H1 (cell line): ENCODE results near the gene RTN3. TPM values are rescaled to one million over a fixed set of nuclear protein-coding genes. Genes with fewer than 3 reads are reported as not detected.

Experiments used
- CTCF ChIA-PET: fragments of 300-600 bp; sonication (Branson Sonifier 250); formaldehyde crosslinking; loops from one replicate; lab custom pipeline; 2021; ENCODE audit not compliant: partially characterized antibody; lab: Charles Lee
- POLR2A ChIA-PET: fragments of 300-600 bp; sonication (Branson Sonifier 250); formaldehyde crosslinking; loops from one replicate; lab custom pipeline; 2021; ENCODE audit warnings: inconsistent platforms; ENCODE audit not compliant: partially characterized antibody; lab: Charles Lee
- DNase-seq, 2 experiments: peaks; one replicate each; pipeline versions ENCODE4 v3.0.0 to v3.0.0-alpha.2; 2010 to 2022; ENCODE audit warnings: low spot score in 2 of 2, low read depth in 1 of 2, mixed read lengths in 1 of 2
- FAIRE-seq: peaks from 2 replicates; lab custom pipeline; 2011; peaks lifted over from hg19 to GRCh38; lab: Jason Lieb, UNC
- H2AFZ ChIP-seq: 2 replicates; pipeline ENCODE4 v1.8.1; 2012; ENCODE audit warnings: low read length, inconsistent platforms
- H2AK5ac ChIP-seq: 2 replicates; pipeline ENCODE4 v1.6.1; 2013; ENCODE audit warnings: low read depth, low read length
- H2BK120ac ChIP-seq: replicated peaks from 2 replicates; pipeline ENCODE3; 2013; ENCODE audit warnings: low read depth, low read length, inconsistent platforms
- H2BK12ac ChIP-seq: 2 replicates; pipeline ENCODE4 v1.6.1; 2013; ENCODE audit warnings: low read depth, low read length
- H2BK15ac ChIP-seq: 2 replicates; pipeline ENCODE4 v1.6.1; 2013; ENCODE audit warnings: low read length
- H2BK20ac ChIP-seq: 2 replicates; pipeline ENCODE4 v1.6.1; 2013; ENCODE audit warnings: low read length
- H2BK5ac ChIP-seq: 2 replicates; pipeline ENCODE4 v1.6.1; 2013; ENCODE audit warnings: low read depth, low read length
- H3K14ac ChIP-seq: 2 replicates; pipeline ENCODE4 v1.6.1; 2013; ENCODE audit warnings: inconsistent platforms; ENCODE audit not compliant: insufficient read length
- H3K18ac ChIP-seq: 2 replicates; pipeline ENCODE4 v1.6.1; 2013; ENCODE audit warnings: low read length; ENCODE audit errors: extremely low read depth
- H3K23ac ChIP-seq: 2 replicates; pipeline ENCODE4 v1.6.1; 2013; ENCODE audit warnings: inconsistent platforms; ENCODE audit not compliant: insufficient read length
- H3K23me2 ChIP-seq: 2 replicates; pipeline ENCODE4 v1.6.1; 2013; ENCODE audit warnings: low read depth, low read length
- H3K27ac ChIP-seq: 2 replicates; pipeline ENCODE4 v1.6.1; 2011; ENCODE audit warnings: low read depth, low read length, inconsistent platforms
- H3K27me3 ChIP-seq, 4 experiments: replicated peaks in 1 of 4; 1 replicate in 1 of 4; 2 replicates in 3 of 4; pipeline versions ENCODE4 v1.6.1 to v1.8.1; 2011 to 2013; ENCODE audit warnings: low read length in 3 of 4, mild to moderate bottlenecking in 3 of 4, inconsistent platforms in 2 of 4, mixed read lengths in 2 of 4, moderate library complexity in 1 of 4; ENCODE audit not compliant: control insufficient read depth in 3 of 4, insufficient read depth in 3 of 4; ENCODE audit errors: extremely low read depth in 1 of 4
- H3K36me3 ChIP-seq, 4 experiments: 2 replicates each; pipeline versions ENCODE4 v1.6.1 to v1.8.1; 2011 to 2013; ENCODE audit warnings: mild to moderate bottlenecking in 4 of 4, low read length in 3 of 4, moderate library complexity in 2 of 4, control low read depth in 1 of 4, inconsistent platforms in 1 of 4; ENCODE audit not compliant: insufficient read depth in 4 of 4, control insufficient read depth in 2 of 4
- H3K4ac ChIP-seq: replicated peaks from 2 replicates; pipeline ENCODE3; 2013; ENCODE audit warnings: low read length, low read depth, mixed read lengths, inconsistent platforms; ENCODE audit not compliant: insufficient read length
- H3K4me1 ChIP-seq, 4 experiments: replicated peaks in 1 of 4; 1 replicate in 1 of 4; 2 replicates in 3 of 4; pipeline versions ENCODE4 v1.6.1 to v1.8.1; 2011 to 2013; ENCODE audit warnings: low read length in 3 of 4, inconsistent platforms in 2 of 4, mixed read lengths in 1 of 4; ENCODE audit not compliant: insufficient read depth in 4 of 4, control insufficient read depth in 3 of 4
- H3K4me2 ChIP-seq, 2 experiments: 2 replicates each; pipeline versions ENCODE4 v1.6.1 to v1.8.1; 2011 to 2013; ENCODE audit warnings: low read depth in 2 of 2, low read length in 2 of 2, control low read depth in 1 of 2, inconsistent platforms in 1 of 2, mild to moderate bottlenecking in 1 of 2; ENCODE audit not compliant: insufficient read depth in 1 of 2
- H3K4me3 ChIP-seq, 4 experiments: fragments of 200-600, 300-600 bp in 1 of 4; sonication (generic), shearing (Covaris generic), sonication (Bioruptor Twin) in 1 of 4; 2 replicates each; pipeline versions ENCODE4 v1.5.1 to v1.8.1; 2011 to 2016; ENCODE audit warnings: low read length in 4 of 4, low read depth in 3 of 4, control low read depth in 2 of 4, inconsistent platforms in 2 of 4, mild to moderate bottlenecking in 2 of 4, mixed read lengths in 1 of 4, moderate library complexity in 1 of 4; ENCODE audit not compliant: insufficient read depth in 2 of 4; ENCODE audit errors: extremely low read depth in 1 of 4
- H3K56ac ChIP-seq: replicated peaks from 2 replicates; pipeline ENCODE3; 2013; ENCODE audit warnings: low read depth, mild to moderate bottlenecking, mixed read lengths, low read length, inconsistent platforms; ENCODE audit not compliant: insufficient read length
- H3K79me1 ChIP-seq: 2 replicates; pipeline ENCODE4 v1.6.1; 2013; ENCODE audit warnings: low read depth, low read length, control low read depth
- H3K79me2 ChIP-seq, 2 experiments: 2 replicates each; pipeline versions ENCODE4 v1.6.1 to v1.8.1; 2012 to 2013; ENCODE audit warnings: low read length in 2 of 2, mild to moderate bottlenecking in 2 of 2, inconsistent platforms in 1 of 2; ENCODE audit not compliant: insufficient read depth in 2 of 2, control insufficient read depth in 1 of 2
- H3K9ac ChIP-seq, 4 experiments: replicated peaks in 1 of 4; 1 replicate in 1 of 4; 2 replicates in 3 of 4; pipeline versions ENCODE4 v1.6.1 to v1.8.1; 2011 to 2013; ENCODE audit warnings: low read depth in 3 of 4, low read length in 3 of 4, control low read depth in 2 of 4, mild to moderate bottlenecking in 2 of 4, moderate library complexity in 2 of 4, inconsistent platforms in 1 of 4; ENCODE audit errors: extremely low read depth in 1 of 4
- H3K9me3 ChIP-seq, 2 experiments: 2 replicates each; pipeline versions ENCODE4 v1.6.1 to v1.8.1; 2012 to 2013; ENCODE audit warnings: mild to moderate bottlenecking in 2 of 2, moderate library complexity in 2 of 2, control low read depth in 1 of 2, inconsistent platforms in 1 of 2, low read depth in 1 of 2, low read length in 1 of 2, mixed read lengths in 1 of 2; ENCODE audit not compliant: insufficient read depth in 2 of 2
- H4K20me1 ChIP-seq, 2 experiments: replicated peaks in 1 of 2; 2 replicates each; pipeline versions ENCODE3 to v1.8.1; 2011 to 2013; ENCODE audit warnings: inconsistent platforms in 2 of 2, low read length in 2 of 2, mild to moderate bottlenecking in 1 of 2; ENCODE audit not compliant: insufficient read depth in 2 of 2, control insufficient read depth in 1 of 2
- H4K5ac ChIP-seq: 2 replicates; pipeline ENCODE4 v1.6.1; 2013; ENCODE audit warnings: low read length, low read depth, mixed read lengths, inconsistent platforms; ENCODE audit not compliant: insufficient read length
- H4K8ac ChIP-seq: 2 replicates; pipeline ENCODE4 v1.8.0; 2013; ENCODE audit warnings: mild to moderate bottlenecking, moderate library complexity, low read length, inconsistent platforms; ENCODE audit not compliant: insufficient read depth; ENCODE audit errors: extremely low read depth
- H4K91ac ChIP-seq: replicated peaks from 2 replicates; pipeline ENCODE3; 2013; ENCODE audit warnings: low read length, mixed read lengths, inconsistent platforms; ENCODE audit not compliant: insufficient read length
- ASH2L ChIP-seq: fragments of 200-600, 300-600 bp; sonication (generic); IDR thresholded peaks from one replicate; pipeline ENCODE4 v1.7.1; 2017; ENCODE audit warnings: low read length
- ATF2 ChIP-seq: IDR thresholded peaks from 2 replicates; pipeline ENCODE4 v1.6.1; 2012; ENCODE audit warnings: low read length, inconsistent platforms
- CBX5 ChIP-seq: fragments of 300-800, 300-1000 bp; sonication (generic); IDR thresholded peaks from 2 replicates; pipeline ENCODE4 v1.7.1; 2016; ENCODE audit warnings: antibody characterized with exemption, low read length, low read depth
- CREB1 ChIP-seq: IDR thresholded peaks from 2 replicates; pipeline ENCODE4 v1.6.1; 2012; ENCODE audit warnings: inconsistent platforms
- EP300 ChIP-seq, 2 experiments: IDR thresholded peaks; 1 replicate in 1 of 2; 2 replicates in 1 of 2; pipeline ENCODE4 v1.6.1; 2011 to 2012; ENCODE audit warnings: low read depth in 2 of 2, low read length in 2 of 2, mild to moderate bottlenecking in 2 of 2, borderline replicate concordance in 1 of 2, inconsistent platforms in 1 of 2, moderate library complexity in 1 of 2
- KDM1A ChIP-seq: fragments of 200-600, 300-600 bp; sonication (generic); IDR thresholded peaks from 2 replicates; pipeline ENCODE4 v1.7.1; 2016; ENCODE audit warnings: mild to moderate bottlenecking, low read length, borderline replicate concordance
- POU5F1 ChIP-seq: IDR thresholded peaks from 2 replicates; pipeline ENCODE4 v1.6.1; 2011; ENCODE audit warnings: low read depth, mild to moderate bottlenecking, low read length, moderate library complexity
- TEAD4 ChIP-seq: IDR thresholded peaks from 2 replicates; pipeline ENCODE4 v1.6.1; 2012; ENCODE audit warnings: low read depth, low read length, inconsistent platforms, mixed read lengths
- polyA plus RNA-seq, 7 experiments: library from polyadenylated mRNA; depleted of rRNA in 3 of 7; stranded (reverse) in 5 of 7; unstranded in 2 of 7; fragments of >200 nt in 5 of 7; fragments of 200-250 nt in 2 of 7; gene quantifications; 1 replicate in 5 of 7; 2 replicates in 1 of 7; 4 replicates in 1 of 7; pipeline versions ENCODE4 v1.2.1 to v1.2.3, GENCODE V29; 2011 to 2013; ENCODE audit warnings: missing spikeins in 2 of 7, mixed read lengths in 2 of 7
- total RNA-seq: library from RNA; stranded (reverse); fragmentation: NEBNext Ultra II Directional; extraction: Animal tissue kit (Norgen Biotek cat#: 25700); gene quantifications from 2 replicates; pipeline ENCODE4 v1.2.1, GENCODE V29; 2021

RTN3 gene
- total and polyA plus RNA-seq, 2 of the 8 experiments (the other 6 are each of a cell fraction or from before 2014, with no cell fraction given), result 160 to 203 TPM

- Histone ChIP-seq H3K9ac (no peak overlapping the region), H4K91ac (no peak overlapping the region), H3K14ac (no peak overlapping the region), H3K79me1 (no peaks in the 10 kb centered on the region), H2BK5ac (no peak overlapping the region), H2BK20ac (no peak overlapping the region), H2AFZ (no peak overlapping the region), H3K79me2 (no peaks in the 10 kb centered on the region), H3K23me2 (no peaks in the 10 kb centered on the region), H3K27me3 (no peaks in the 10 kb centered on the region), H3K56ac (no peak overlapping the region), H2BK15ac (no peak overlapping the region), H3K4me2 (no peak overlapping the region), H3K4me1 (no peaks in the 10 kb centered on the region; a peak in 1 of 7 replicates), H3K23ac (no peak overlapping the region), H4K8ac (no peak overlapping the region), H2AK5ac (no peak overlapping the region), H3K4ac (no peak overlapping the region), H4K5ac (no peak overlapping the region), H3K9me3 (peaks cover 4 to 5% of the 10 kb centered on the region in 2 experiments; a peak in 2 of 4 replicates), H3K36me3 (no peaks in the 10 kb centered on the region), H2BK12ac (no peak overlapping the region), H3K18ac (no peak overlapping the region), H2BK120ac (no peak overlapping the region), H3K27ac (no peak overlapping the region), H4K20me1 (no peaks in the 10 kb centered on the region), H3K4me3 (no peak overlapping the region)
- DNase-seq (no peak), FAIRE-seq (no peak)
- TF ChIP-seq KDM1A (no peak), ASH2L (no peak), CBX5 (no peak), EP300 (IDR thresholded peaks at IDR 0.05; ENCODE audit: borderline replicate concordance in 1 of 2, low read depth in 2 of 2, low read length in 2 of 2) (no peak), TEAD4 (no peak), POU5F1 (no peak), ATF2 (no peak), CREB1 (no peak)
- CTCF ChIA-PET, result interaction anchor here (0.7 to 1.2 kb wide), 3 partner anchors 10 to 858 kb away, joined by 3 read pairs; no protein-coding TSS in a partner anchor
- POLR2A ChIA-PET, result interaction anchor here (1.1 kb wide), 3 partner anchors 10 to 24 kb away, joined by 3 read pairs; no protein-coding TSS in a partner anchor
Observed at GRCh38 chr11:63793161-63793560, 111.9 kb downstream of the RTN3 start.
